HG03457 (cell line): ENCODE data around the gene MAGEH1.
"Not testable (repeated sequence)": the region's sequence is repeated elsewhere in the genome, so short reads cannot be mapped to it uniquely, and the experiment has no call there.

ENCODE experiments used
- ATAC-seq: cut with Tn5 transposase; IDR thresholded peaks from one replicate; pipeline ENCODE4 v1.9.1; 2021; ENCODE audit warnings: moderate number of reproducible peaks; ENCODE audit not compliant: unreplicated experiment

The MAGEH1 gene, protein sequence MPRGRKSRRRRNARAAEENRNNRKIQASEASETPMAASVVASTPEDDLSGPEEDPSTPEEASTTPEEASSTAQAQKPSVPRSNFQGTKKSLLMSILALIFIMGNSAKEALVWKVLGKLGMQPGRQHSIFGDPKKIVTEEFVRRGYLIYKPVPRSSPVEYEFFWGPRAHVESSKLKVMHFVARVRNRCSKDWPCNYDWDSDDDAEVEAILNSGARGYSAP

DNA sequence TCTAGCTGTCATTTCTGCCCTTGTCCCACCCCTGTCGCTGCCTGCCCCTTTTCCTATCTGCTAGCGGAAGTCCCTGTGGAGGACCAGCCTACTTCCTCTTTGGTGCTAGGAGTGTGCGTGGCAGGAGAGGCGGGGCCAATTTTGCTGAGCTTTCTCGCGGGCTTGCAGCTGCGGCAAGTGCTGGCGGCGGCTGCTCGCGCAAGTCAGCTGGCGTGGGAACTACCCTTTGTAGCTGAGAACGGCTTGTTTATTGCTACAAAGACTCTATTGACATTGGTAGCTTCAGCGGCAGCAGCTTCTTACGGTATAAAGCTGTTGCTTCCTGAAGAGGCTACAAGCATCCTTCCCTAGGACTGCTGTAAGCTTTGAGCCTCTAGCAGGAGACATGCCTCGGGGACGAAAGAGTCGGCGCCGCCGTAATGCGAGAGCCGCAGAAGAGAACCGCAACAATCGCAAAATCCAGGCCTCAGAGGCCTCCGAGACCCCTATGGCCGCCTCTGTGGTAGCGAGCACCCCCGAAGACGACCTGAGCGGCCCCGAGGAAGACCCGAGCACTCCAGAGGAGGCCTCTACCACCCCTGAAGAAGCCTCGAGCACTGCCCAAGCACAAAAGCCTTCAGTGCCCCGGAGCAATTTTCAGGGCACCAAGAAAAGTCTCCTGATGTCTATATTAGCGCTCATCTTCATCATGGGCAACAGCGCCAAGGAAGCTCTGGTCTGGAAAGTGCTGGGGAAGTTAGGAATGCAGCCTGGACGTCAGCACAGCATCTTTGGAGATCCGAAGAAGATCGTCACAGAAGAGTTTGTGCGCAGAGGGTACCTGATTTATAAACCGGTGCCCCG lies at the start of gene MAGEH1:
TSS of gene MAGEH1 (plus strand) at position 138 of the 843 bp plus-strand sequence. CDS start at position 386, 248 bp downstream.
- ATAC-seq = peak; percentile 98

DNA sequence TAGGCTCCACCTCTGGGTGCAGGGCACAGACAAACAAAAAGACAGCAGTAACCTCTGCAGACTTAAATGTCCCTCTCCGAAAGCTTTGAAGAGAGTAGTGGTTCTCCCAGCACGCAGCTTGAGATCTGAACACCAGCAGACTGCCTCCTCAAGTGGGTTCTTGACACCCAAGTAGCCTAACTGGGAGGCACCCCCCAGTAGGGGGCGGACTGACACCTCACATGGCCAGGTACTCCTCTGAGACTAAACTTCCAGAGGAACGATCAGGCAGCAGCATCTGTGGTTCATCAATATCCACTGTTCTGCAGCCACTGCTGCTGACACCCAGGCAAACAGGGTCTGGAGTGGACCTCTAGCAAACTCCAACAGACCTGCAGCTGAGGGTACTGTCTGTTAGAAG lies 24.8 kb upstream of the MAGEH1 start:
- ATAC-seq = not testable (repeated sequence)

DNA sequence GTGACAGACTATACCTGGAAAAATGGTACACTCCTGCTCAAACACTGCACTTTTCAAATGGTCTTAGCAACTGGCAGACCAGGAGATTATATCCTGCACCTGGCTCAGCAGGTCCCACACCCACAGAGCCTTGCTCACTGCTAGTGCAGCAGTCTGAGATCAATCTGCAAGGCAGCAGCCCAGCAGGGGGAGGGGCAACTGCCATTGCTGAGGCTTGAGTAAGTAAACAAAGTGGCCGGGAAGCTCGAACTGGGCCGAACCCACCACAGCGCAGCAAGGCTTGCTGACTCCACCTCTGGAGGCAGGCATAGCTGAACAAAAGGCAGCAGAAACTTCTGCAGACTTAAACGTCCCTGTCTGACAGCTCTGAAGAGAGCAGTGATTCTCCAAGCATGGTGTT lies 8.5 kb upstream of the MAGEH1 start:
- not testable (repeated sequence) for ATAC-seq

DNA sequence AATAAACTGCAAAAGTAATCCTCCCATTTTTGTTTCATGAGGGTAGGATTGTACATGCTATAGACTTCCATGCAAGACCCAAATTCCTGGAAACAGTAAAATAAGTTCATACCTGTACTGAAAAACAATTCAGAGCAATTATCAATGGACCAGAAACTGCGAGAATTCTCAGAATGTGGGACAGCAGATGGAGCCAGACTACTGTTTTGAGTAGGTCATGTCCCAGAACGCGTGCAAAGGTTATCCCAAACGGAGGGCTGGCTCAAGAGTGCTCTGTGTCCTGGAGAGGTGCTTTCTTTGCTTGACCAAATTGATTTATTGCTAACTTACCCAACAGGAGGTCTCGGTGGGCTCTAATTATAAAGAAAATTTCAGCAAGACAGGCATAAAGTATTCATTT lies 1.7 kb upstream of the MAGEH1 start:
- ATAC-seq = no peak

DNA sequence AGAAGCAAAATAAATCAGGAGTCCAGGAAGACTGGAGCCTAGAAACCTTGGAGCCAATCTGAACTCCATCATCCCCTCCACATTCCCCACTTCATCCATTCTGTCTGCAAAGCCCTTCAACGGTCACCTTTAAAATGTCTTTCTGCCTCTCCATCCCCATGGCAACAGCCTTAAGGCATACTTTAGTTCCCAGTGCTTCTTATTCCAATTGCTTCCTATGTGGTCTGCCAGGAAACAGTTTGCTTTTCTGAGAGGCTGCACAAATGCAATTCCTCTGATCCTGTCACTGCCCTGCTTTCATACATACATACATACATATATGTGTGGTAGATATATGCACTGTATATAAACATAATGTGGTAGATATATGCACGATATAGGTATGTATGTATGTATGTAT lies 786 bp upstream of the MAGEH1 start:
- ATAC-seq = no peak

DNA sequence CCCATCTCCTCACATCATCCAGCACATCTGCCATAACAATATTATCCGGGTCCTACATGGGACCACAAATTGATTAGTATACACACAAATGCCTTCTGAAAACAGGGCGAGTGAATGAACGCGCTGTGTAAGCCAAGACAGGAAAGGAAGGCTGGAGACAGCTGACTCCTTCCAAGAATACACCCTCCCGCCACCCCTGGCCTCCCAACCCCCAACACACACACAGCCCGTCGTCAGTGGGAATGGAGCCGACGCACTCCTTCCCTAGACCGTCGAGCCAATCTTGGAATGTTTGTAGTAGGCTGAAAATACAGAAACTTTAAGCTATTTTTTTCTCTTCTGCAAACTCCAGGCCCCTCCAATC lies 319 bp upstream of the MAGEH1 start:
- ATAC-seq = peak; percentile 19

DNA sequence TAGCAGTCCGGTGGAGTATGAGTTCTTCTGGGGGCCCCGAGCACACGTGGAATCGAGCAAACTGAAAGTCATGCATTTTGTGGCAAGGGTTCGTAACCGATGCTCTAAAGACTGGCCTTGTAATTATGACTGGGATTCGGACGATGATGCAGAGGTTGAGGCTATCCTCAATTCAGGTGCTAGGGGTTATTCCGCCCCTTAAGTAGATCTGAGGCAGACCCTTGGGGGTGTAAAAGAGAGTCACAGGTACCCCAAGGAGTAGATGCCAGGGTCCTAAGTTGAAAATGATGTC lies 852 bp downstream of the MAGEH1 start:
- no peak for ATAC-seq

DNA sequence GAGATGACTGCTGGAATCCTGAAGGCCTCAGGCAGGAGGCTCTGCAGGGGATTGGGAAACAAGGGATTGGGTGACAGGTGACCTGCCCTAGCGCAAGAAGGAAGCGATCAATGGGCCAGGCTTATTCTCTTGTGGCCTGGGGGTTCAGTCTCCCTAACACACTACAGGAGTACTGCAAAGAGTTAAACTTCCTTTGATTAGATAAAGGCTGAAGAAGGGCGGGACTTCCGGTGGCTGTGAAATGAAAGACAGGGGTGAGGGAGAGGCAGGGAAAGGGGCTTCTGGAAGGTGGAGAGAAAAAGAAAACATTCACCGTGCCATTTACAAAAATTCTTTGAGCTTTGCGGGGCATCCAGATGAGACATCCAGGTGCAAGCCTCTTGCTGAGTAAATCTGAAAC lies 3.8 kb downstream of the MAGEH1 start:
- ATAC-seq = not testable (repeated sequence)

DNA sequence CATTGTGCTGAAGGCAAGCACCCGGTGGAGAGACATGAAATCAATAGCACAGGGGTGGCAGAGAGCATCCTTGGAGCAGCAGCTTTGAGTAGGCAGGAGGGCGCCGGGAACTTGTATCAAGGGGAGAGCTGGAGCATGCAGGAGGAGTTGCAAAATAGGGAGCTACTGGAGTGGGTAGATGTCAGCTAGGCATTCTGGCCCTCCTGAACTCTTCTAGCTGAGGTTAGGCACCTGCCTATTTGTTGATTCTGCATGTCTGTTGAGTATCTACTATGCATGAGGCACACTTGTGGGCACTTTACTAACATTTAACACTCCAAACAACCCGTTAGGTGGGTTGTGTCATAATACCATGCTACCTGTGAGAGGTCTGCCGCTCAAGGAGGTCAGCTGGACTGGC lies 7.5 kb downstream of the MAGEH1 start:
- not testable (repeated sequence) for ATAC-seq

DNA sequence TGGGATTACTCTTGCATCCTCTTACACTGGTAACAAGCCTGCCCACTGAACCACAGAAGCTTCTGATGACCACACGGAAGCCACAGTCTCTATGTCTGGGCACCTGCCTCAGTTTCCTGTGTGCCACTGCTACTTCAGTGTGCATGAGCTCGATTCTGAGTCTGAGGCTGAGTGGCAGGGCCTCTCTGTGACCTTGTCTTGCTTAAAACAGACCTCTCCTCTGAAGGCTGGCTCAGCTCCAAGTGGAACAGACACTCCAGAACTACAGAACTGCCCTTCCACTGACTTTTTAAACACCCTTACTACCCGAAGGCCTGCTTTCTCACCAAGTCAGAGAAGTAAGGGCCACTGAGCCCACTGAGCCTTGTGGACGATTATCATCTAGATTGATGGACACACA lies 8.0 kb downstream of the MAGEH1 start:
- not testable (repeated sequence) for ATAC-seq

DNA sequence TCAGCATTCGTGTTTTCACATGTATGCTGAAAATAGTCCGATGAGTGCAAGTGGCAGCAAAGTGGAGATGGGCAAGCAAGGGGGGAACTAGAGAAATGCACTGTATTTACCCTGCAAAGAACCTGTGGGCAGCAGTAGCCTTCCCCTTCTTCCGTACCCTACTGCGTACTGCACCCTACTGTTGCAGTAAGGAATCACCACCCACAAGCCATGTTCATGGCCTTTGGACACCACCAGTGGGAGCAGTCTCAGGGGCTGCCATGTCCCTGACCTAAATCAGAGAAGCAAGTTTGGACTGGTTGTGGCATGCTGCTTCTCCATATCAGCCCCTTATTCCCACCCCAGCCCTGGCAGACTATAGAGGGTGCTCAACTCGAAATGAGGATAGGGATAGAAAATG lies 12.1 kb downstream of the MAGEH1 start:
- ATAC-seq = not testable (repeated sequence)

DNA sequence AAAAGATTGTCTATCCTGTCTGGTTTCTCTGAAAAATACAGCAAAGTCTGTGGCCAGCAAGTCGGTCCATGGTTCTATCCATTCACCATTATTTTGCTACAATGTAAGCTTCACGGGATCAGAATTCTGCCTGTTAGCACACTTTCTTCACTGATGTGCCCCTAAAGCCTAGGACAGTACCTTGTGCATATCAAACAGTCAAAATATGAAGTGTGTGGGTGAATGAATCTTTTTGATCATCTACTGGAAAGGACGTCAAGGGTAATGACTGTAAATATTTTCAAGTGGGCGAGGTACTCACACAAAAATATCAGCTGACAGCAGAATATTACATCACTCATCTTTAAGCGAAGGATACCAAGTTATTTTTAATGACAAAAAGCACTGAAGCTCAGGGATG lies 13.2 kb downstream of the MAGEH1 start:
- ATAC-seq = not testable (repeated sequence)

DNA sequence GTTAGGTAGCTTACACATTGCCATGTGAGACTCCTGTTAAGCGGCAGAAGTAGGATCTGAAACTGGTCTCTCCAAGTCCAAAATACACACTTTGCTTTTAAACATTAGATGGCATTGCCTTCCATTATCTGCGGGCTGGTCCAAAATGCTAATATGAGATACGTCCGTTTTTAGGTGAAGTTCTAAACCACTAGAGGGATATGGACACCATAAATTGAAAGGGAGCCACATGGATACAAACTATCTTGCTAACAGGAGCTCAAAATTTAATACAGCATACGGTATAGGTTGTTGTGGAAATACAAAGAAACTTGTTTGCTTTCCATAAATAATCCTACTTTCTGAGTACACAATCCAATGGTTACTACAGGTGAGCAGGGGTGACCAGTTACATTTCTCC lies 13.9 kb downstream of the MAGEH1 start:
- ATAC-seq = not testable (repeated sequence)

DNA sequence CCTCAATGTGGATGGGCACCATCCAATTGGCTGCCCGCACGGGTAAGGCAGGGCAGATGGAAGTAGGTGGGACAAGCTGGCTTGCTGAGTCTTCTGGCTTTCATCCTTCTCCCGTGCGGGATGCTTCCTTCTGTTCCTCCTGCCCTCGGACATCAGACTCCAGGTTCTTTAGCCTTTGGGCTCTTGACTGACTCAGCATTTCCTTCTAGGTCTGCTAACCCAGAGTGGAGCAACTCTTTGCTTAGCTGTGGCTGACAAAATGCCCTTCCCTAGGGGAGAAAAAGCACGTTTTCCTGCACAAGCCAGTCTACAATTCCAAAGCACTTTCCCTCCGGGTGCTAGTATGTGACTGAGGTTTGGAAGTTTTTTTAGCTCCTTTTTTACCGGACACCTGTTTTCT lies 28.0 kb downstream of the MAGEH1 start:
- ATAC-seq = not testable (repeated sequence)

DNA sequence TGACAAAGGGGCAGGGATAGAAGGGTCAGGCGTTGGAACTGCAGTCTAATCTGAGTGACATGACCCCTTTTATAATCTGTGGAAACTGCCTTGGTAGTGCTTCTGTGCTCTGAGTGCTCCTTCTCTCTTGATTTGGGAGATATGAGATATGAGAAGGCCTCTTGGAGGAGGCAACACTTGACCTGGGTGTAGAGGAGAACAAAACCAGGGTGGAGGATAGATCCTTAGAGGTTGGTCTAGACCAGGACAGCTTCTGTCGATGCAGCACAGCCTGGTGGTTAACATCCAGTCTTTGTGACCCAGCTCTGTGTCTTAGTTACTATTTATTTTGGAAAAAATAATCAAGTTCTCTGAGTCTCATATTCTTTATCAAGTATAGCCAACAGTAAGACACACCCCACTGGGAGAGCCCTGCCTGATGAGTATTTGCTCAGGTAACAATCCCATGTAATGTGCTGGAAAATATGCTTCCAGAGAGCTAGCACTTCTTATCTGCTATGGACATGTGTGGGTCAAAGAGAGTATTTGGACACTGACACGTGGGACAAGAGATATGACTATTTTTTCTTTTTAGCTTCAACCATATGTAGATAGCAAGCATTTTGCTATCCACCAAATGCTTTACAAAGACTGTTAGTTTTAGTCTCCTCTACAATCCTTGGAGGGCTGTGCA lies 28.6 kb downstream of the MAGEH1 start:
- ATAC-seq = no peak

DNA sequence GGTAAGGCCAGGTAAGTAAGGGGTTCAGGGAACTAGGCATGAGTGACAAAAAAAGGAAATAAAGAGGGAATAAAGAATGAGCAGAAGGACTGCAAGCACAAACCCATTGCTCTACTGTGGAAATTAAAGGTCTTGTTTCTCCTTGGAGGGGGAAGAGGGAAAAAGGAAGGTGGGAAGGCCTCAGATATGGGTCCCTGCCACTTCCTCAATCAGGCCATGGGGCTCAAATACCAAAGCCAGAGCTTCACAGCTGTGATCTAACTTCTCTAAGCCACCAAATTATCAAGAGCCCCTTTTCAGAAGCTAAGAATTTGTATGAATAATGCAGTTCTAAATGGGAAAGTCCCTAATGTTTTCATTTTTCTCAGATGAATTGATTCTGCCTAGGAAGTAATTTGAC lies 33.0 kb downstream of the MAGEH1 start:
- ATAC-seq = no peak

DNA sequence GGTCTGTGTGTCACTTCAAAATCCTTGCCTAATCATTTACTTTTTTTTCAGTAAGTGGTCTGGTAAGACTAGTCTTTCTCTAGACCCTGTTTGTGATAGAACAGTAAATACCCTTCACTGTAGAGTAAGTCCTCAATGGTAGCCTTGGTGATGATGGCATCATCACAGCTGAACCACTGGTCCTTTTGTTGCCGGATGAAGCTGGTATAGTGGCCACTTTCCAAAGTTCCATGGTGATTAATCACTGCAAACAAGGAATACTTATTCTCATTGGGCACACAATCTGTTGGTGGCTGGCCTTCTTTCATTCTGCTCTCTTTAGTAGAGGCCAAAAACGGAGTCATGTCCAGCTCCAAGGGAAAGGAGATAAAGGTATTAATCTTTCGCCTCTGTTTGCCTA lies 34.8 kb downstream of the MAGEH1 start:
- no peak for ATAC-seq

DNA sequence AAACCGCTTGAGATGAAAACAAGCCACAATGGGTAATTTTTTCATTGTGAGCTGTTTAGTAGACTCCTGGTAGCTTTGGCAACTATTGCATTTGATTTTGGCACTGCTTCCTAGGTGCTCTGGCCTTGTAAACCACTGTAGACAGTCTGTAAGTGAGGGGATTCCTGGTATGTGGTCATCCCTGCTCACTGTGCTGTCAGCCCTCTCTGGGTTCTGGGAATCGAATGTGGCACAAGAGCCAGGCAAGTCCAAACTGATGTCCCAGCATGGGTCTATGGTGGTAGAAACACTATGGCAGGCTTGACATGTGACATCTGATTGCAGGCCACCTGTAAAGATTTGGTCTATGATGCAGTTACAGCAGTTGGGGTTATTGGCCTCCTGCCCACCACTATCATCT lies 35.2 kb downstream of the MAGEH1 start:
- ATAC-seq = no peak

DNA sequence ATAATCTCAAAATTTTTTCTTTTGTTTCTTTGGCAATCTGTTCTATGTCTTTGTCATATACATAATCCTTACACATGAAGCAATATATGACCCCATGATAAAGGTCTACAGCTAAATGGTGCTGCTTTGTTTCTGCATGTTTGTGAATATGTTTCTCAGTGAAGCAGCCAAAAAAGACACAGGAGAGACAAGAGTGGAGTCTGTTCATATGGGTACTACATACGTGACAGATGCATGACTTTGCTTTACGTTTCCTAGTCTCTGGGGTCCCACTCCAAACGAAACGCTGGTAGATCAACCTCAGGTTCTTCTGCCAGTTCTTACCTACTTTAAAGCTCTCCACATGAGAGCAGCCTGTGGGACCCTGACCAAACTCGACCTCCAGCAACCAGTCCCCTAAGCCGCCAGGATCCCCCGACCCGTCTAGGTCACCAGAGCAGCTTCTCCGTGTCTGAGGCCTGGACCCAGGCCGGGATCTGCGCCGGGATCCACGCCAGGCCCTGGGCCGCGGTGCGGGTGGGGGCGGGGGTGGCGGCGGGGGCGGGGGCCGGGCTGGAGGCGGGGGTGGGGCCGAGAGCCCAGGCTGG lies 36.2 kb downstream of the MAGEH1 start:
- no peak for ATAC-seq

DNA sequence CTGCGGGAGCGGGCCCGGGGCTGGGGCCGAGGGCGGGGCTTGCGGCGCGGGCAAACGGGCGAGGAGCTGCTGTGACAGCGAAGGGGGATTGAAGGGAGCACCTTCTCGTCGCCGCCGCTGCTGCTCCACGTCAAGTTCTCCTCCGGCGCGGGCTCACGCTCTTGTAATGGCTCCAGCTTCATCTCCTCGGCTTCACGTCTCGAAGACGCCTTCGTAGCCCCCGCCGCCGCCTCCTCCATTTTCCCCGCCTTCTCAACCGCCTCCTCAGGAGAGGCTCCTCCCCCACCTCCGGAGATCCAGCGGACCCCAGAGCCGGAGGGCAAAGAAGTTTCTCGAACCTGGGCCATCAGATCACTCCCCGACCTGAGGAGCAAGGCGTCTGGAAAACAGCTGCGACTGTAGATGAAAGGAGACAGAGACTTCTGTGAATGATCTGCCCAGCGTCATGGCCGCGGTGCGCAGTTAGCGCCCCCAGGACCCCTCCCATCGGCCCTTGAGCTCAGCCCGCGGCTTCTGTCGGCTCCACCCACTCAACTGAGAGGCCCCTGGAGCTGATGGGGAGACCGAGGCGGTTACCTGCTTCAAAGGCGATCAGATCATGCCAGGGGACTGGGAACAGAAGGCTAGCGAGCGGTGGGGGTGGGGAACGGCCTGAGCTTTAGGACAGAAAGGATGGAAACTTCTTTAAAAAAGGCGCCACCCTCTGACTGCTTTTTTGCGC lies 36.8 kb downstream of the MAGEH1 start:
- no peak for ATAC-seq
